NCI-H2107 treated with DMSO at 0.1 percent for 48 hours (cell line): ENCODE results near the gene NOP9.

Experiments
- DNase-seq: peaks from one replicate; lab custom pipeline; 2025; ENCODE audit not compliant: unreplicated experiment; lab: John Stamatoyannopoulos, UW

NOP9 gene, protein sequence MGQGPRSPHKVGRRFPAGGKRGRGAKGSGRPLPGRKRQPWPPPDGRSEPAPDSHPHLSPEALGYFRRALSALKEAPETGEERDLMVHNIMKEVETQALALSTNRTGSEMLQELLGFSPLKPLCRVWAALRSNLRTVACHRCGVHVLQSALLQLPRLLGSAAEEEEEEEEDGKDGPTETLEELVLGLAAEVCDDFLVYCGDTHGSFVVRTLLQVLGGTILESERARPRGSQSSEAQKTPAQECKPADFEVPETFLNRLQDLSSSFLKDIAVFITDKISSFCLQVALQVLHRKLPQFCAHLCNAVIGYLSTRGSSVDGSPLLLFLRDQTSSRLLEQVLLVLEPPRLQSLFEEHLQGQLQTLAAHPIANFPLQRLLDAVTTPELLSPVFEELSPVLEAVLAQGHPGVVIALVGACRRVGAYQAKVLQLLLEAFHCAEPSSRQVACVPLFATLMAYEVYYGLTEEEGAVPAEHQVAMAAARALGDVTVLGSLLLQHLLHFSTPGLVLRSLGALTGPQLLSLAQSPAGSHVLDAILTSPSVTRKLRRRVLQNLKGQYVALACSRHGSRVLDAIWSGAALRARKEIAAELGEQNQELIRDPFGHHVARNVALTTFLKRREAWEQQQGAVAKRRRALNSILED

DNA sequence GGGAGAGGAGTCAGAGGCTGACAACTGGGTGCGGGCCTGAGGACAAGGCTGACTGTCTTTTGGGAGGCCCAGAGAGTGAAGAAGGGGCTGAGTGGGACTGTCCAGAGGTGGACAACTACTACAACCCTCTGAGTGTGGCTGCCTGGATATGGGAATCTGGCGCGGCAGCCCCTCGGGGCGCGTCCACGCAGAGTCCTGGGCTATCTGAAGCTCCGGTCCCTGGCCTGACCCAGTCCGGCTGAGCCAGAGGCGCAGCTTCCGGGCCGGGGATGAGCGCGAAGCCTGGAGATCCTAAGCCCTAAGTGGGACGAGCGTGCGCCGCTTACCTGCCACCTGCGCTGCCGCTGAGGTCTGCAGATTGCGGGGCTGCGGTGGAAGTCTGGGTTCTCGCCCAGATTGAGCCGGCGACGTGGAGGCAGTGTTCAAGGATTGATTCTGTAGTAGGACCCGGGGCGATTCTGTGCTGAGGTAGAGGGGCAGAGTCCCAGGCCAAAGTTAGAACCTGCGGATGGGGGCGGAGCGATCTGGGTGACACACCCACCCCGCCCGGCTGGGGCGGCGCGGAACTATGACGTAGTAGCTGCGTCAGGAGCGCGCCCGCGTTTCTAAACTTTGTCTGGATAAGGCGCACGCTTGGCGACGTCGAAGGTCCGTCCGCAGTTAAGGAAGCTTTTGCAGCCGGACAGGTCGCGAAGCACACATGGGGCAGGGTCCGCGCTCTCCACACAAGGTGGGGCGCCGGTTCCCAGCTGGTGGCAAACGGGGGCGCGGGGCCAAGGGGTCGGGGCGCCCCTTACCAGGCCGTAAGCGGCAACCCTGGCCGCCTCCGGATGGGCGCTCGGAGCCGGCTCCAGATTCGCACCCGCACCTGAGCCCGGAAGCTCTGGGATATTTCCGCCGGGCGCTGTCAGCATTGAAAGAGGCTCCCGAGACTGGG, at the start of gene NOP9, which contains the start of gene DHRS1:
Gene NOP9 (plus strand): TSS at position 596 of the 937 bp plus-strand sequence. CDS start 105 bp downstream, at position 701.
Gene DHRS1 (minus strand): TSS at position 526 of the 937 bp plus-strand sequence. CDS start 674 bp downstream, outside the sequence.
- peak; percentile 83 for DNase-seq

DNA sequence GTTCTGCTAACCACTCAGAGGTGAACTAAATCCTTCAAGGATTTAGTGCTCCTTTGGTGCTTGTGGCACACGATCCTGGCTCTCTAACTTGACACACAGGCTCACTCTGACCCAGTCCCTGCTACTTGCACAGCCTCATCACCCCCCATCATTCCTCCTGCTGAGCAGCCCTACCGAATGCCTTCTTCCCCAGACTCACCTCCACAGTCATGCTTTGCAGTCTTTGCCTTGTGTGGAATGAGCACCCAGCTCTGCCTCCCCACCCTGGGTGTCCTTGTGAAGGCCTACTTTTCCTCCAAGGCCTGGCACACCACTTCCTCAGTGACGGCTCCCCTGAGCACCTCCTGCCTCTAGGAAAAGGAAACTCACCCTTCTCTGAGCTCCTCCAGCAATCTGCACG, 49.3 kb upstream of the NOP9 start:
- DNase-seq, result no peak

DNA sequence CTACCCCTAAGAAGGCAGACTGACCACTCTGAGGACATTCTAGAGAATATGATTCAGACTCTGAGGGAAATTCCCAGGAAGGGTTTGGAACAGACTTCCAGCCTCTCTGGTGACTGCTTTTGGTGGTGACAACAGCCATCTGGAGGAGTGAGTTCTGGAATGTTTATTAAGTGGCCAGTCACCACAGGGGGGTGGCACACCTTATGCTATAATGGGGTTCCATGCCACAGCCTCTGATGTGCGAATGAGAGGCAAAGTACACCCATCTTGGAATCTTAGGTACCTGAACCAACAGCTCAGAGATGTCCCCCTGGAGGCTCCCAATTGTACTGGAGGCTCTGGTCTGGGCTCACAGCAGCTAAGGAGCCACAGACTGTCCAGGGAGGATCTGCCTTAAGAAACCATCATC, 47.8 kb upstream of the NOP9 start:
- no peak for DNase-seq

DNA sequence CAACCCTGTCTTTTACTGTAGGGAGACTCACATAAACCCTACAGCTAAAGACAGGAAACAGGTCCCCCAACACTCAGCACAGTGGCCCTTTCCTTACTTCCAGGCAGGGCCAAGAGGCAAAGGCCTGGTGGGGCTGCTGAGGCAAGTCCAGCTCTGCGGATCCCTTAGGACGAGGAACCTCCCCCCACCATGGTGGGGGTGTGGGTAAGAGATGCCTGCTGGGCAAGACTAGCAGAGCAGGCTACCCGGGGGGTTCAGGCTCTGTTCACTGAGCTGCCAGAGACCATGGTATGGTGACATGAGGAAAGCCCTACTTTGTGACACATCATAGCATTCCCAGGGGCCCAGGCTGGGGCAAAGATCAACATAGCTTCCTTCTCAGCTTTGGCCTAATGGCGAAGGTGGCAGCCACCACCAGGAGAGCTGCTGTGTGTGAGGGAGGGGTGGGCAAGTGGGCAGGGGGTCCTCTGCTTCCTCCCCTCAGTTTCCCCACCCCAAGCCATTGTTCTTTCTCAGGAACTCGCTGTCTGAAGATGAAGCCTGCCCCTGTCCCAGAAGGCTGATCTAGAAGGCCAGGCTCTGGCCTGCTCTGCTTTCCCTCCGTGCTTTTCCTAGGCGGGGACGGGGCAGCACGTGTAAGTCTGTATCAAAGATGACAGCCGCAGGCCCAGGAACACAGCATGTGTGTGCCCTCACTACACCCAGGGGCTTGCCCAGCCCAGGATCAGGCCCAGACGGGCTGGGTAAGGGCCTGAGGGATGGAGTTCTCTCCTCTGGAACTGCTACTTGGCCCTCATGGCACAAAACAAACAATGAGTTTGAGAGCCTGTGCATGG, 47.1 kb upstream of the NOP9 start:
- no peak for DNase-seq

DNA sequence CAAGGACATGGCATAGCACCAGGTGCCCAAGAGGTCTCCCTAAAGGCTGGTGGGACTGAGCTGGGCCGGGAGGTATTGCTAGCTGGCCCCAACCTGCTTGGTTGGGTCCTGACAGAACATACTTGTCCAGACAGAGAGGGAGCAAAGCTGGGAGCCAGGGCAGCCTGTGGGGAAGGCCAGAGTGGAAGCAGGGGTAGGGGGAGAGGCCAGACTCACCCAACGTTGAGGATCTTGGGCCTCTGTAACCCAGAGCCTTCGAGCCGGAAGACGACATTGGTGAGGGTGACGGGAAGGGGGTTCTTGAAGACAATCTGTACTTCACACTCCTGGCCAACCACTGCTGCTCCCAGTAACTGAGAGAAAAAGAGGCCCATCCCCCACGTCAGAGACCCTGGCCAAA, 45.7 kb upstream of the NOP9 start:
- DNase-seq, result no peak

DNA sequence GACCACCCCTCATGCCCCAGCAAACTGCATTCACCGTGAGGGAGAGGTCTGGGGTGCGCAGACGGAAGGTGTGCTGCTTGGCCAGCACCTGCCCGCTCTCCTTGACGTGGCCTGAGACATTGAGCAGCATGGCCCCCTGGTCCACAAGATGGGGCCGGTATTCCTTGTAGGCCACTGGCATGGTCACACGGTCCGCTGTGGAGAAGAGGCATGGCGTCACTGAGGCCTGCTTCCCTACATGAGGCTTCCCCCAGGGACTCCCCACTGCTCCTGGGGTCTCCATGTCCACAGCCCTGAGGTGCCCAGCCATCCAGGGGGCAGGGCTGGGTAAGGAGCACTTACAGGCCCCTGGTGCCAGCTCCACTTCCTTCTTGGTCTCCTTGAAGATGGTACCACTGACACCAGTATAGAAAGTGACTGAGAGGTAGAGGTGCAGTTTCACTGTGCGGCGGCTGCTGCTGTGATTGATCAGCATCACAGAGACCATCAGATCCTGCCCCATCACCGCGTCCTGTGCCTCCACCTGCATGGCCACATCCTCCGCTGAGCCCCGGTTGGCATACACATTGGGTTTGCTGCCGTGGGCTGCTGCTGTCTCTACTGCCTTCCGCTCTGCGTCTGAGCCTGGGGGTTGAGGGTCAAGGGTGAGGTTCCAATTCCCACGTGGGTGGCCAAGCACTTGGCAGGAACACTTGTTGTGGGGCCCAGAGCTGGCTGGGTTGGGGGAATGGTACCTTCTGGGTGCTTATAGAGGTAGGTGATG, 44.8 kb upstream of the NOP9 start:
- DNase-seq, result no peak

DNA sequence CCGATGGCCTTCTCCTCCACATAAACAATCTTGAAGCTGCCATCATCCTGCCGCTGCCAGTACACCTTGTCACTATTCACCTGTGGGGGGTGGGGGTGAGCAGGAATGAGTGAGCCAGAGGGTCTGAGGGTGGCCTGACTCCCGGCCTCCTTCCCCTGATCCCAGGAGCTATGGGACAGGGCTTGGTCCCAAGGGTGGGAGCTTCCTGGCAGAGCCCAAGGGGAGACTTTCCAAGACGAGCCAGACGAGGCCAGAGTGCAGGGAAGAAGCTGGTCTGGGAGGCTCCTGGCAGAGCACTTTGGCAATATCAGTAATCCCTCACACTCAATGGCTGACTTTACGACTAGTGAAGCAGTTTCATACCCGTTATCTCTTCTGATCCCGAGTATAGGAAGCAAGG, 44.2 kb upstream of the NOP9 start:
- no peak for DNase-seq

DNA sequence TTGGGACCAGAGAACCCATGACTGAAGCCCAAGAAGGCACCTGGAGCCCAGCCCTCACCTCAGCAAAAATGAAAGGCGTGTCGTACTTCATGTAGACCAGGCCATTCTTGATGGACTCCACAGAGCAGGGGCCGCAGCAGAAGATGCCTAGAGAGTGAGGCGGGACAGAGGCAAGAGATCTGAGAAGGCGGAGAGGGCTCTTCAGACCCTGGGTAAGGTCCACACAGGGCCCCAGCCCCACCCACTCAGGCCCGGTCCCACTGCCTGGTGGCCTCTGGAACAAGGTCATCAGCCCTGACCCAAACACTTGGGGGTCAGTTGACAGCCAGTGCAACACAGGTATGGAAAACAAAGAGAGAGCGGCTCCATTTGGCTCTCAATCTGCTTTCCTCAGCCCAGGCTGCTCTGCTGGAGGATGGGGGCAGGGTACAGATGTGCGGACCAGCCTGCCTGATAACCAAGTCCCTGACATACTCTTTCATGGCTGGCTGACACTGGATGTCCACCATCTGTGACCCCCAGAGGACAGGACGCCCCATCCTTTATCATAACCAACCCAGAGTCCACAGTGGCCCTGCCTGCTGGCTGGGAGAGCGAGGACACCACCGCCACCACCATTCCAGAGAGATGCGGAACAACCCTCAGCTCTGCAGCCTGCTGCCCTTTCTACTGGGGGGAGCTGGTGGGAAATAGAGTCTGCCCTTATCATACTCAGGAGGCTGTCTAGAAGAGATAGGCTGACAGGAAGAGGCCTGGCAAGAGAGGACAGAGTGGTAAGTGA, 43.5 kb upstream of the NOP9 start:
- no peak for DNase-seq

DNA sequence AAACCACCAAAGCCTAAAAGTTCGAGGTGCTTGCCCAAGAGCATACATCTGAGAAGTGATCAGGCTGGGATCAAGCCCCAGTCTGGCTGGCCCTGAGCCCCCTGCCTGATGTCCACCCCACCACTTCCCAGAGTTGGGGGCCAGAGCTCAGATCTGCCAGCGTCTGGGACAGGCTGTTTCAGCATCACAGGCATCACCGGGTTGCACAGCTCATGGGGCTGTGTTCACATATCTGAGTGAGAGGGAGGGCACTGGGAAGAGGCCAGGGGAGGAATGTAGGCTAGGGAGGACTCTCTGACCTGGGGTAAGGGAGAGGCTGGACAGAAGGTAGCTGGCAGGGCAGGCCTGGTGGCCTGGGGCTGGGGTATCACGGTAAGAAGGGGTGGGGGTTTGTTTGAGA, 42.7 kb upstream of the NOP9 start:
- no peak for DNase-seq

DNA sequence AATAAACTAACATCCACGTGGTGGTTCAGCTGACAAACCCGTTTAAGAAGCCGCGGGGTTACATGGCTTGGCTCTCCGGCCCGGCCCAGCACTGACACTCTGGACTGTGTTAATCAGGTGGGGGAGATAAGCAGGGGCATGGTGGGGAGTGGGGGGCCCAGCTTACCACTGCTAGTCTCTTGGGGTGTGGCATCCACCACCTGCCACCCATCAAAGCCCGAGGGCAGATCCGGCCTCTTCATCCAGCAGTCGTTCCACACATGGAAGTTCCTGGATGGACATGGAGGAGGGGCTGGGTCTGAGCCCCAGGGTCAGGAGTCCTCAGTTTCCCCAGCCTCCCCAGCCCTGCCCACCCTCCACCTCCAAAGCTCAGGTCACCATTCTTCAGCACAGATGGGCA, 41.5 kb upstream of the NOP9 start:
- no peak for DNase-seq

DNA sequence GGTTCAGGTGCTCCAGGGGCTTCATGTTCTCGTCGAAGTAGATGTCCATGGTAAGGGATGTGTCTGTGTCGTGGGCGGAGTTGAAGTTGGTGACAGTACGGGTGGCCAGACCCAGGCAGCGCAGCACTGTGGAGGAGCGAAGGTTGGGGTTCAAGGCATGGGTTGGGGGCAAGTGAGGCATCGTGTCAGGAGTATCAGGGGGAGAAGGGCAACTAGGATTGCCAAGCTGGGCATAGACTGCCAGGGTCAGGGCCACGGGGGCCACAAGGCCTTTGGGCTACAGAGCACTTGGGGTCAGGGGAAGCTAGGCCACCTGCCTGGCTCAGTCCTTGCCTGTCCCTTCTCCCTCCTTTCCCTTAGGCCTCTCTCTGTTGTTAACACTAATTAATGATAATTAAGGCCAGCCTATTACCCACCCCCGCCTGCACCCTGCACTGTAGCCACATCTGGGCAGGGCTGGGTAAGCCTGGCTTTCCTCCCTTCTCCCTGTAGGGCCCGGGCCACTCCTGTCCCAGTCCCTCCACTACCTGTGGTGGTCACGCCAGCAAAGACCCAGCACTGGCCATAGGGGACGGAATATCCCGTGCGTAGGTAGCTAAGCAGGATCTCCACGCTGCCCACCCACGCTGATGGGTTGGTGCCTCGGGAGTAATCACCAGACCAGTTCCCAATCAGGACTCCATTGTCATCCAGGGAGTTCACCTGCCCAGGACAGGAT, 40.9 kb upstream of the NOP9 start:
- DNase-seq, result no peak

DNA sequence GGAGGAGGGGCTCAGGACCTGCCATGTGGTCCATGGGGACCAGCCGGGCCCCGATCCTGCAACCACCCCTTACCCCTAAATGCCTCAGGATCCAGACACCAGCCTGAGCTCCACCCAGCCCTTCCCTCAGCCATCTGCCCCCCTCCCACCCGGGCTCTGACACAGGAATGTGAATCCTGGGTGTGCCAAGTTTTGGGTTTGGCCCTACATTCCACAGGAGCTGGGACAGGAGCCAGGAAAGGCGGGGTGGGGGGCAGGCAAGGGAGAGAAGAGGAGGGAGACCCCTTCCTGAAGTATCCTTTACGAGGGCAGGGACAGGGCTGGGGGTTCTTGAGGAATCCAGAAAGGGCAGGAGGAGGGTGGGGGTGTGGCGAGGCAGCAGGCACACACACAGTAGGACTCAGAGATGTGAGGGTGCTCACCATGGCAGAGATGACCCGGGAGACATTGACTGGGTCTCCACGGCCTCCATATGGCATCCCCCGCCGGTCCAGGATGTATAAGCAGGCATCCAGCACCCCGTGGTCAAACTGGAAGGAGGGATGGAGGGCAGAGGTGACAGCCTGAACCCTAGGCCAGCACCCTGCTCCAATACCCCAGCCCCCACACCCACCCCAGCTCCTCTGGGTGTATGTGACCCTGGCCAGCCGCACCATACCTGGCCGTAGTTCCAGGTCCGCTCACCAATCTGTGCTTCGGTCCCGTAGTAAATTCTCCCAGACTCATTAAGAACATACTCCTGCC, 40.2 kb upstream of the NOP9 start:
- DNase-seq, result no peak

DNA sequence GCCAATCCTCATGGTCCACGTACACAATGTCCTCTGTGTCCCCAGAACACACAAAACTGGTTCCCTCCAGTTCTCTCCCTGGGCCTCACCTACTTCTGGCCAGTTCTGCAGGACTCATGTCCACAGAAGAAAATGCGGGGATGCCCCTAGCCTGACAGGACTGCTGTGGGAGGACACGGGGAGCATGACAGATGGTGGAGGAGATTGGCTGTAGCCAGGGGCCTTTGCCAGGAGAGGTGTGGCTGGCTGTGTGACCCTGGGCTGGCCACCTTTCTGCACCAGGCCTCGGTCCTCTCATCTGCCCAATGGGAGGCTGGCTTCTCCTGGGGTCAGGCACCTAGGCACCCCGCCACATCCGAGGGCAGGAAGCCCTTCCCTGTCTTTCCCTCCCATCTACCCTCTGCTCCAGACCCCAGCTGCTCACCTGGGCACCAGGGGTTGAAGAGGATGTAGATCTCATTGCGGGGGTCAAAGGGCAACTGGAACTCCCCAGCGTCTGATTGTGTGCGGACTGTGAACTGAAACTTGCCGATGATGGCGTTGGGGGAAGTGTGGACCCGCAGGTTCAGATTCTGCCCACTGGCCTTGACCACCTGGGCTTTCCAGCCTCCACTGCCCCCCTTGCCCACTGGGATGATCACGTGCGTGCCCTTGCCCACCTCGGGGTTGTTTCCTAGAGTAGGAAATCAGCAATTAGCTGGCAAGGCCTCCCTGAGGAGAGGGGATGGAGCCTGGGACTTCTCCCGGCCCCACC, 39.4 kb upstream of the NOP9 start:
- DNase-seq, result no peak

DNA sequence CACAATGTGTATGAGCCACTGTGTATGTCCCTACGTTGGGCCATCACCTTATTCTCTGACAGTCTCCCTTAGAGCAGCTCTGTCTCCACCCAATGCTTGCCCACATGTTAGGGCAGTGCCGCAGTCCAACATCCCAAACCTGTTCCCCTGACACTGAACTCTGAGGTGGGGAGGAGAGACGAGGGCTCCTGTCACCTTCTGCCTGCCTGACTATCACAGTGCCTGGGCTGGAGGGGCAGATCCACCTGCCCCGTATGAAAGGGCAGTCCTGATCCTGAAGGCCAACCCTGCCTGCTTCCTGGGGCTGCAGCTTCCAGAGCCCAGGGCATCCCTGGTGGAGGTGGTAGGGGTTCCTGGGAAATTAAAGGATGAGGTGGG, 38.9 kb upstream of the NOP9 start:
- no peak for DNase-seq

DNA sequence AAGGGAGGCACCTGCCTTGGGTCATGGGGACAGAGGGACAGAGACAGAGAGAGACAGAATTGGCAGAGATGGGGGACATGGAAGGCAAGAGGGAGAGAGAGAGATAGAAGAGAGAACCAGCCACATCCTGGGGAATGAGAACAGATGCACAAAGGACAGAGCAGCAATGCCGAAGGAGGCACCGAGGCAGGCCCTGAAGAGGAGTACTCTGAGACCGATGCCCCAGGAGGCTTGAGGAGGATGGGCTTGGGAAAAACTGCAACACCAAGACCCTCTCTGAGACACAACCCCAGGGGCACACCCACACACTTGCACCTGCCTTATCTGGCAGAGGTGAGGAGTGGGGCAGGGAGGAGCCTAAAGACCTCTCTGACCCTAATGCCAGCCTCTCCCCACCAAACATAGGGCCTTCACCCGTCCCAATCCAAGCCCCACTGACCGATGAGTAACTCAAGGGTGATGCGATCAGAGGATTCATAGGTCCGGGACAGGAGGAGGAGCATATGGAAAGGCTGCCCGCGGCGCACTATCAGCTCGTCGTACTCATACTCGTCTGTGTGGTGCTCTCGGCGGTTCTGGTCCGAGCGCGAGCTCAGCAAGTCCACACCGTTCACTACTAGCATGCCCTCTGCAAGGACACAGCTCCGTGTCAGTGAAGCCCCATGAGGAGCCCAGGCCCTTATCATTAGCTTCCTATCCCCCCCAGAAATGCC, 38.2 kb upstream of the NOP9 start:
- no peak for DNase-seq

DNA sequence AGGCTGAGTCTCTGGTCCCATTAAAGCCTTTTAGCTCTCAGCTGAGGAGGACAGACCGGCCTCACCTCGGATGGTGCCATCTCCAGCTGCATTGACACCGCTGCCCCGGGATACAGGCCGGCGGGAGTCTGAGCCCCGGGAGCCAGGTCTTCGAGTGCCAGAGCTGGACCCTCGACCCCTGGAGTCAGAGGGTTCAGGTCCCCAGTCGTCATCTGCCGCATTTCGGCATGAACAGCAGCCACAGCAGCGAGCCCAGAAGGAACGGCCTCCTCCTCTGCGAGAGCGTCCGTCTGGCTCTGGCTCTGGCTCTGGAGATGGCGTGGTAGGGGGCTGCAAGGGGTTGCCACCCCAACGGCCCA, 37.7 kb upstream of the NOP9 start:
- no peak for DNase-seq
